ENCODE results near the gene CIITA.

CIITA gene

DNA sequence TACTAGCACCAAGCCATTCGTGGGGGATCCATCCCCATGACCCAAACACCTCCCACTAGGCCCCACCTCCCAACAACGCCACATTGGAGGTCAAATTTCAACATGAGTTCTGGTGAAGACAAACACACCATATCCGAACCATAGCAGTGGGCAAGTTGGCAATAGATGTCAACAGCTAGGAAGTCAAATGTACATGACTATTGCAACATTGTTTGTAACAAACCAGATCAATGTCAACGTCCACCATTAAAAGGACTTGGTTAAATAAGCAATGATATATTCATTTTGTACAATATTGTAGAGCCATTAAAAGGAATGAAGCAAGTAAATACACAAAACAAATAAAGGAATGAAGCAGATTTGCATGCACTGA lies 26.5 kb upstream of the CIITA start:
- no peak for DNase-seq

DNA sequence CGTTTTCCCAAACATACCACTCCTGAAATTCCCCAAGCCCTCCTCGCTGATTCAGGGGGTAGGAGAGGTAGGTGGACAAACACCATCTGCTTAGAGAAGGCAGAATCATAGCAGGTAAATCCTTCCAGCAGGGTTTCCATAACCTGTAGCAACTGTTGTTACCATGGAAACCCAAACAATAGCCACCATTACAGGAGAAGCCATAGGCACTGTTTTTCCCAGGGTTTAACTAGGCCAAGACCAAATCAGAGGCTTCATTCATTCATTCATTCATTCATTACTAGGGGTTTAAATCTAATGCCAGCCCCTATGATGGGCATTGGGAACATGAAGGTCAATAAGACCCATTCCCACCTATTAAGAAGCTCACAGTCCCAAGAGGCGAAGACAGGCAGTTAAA lies 25.5 kb upstream of the CIITA start:
- no peak for DNase-seq

- no peak for DNase-seq
Observed at GRCh38 chr16:10852286-10852685, 24.7 kb upstream of the CIITA start.

GRCh38 chr16:10852948-10853347 lies 24.1 kb upstream of the CIITA start:
- no peak for DNase-seq

GRCh38 chr16:10856042-10856441 lies 21.0 kb upstream of the CIITA start:
- no peak for DNase-seq

DNA sequence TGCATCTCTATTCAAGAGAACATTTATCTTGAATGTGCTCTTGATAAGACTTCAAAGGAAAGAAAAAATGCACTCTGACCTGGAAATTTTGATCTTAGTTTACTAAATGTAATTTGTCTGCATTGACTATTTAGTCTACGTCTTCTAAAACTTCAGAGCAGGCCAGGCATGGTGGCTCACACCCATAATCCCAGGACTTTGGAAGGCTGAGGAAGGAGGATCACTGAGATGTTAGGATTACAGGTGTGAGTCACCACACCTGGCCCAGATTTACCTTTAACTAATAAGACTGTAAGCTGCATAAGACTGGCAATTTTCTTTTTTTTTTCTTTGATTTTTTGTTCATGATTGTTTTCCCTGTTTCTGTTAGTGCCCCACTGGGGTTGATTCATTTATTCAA lies 18.8 kb upstream of the CIITA start:
- no peak for DNase-seq

- DNase-seq: no peak
Observed at GRCh38 chr16:10859020-10859419, 18.0 kb upstream of the CIITA start.

DNA sequence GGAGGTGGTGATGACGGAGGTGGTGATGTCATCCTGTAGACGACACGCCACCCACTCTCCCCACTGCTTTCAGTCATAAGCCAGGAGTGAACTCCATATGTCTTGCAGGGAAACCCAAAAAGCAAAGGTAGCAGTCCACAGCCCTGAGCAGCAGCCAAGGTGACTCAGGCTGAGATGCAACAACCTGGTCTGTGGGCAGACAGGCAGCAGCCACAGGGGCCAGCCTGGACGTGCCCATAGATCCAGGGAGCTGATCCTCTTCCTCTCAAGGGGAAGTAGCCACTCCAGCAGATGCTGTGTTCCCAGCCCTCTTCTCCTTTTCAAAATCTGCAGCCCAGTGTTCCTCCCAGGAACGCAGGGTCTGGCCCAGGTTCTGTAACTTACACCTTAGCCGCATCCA lies 17.3 kb upstream of the CIITA start:
- no peak for DNase-seq

- no peak for DNase-seq
Observed at GRCh38 chr16:10862438-10862837, 14.6 kb upstream of the CIITA start.

DNA sequence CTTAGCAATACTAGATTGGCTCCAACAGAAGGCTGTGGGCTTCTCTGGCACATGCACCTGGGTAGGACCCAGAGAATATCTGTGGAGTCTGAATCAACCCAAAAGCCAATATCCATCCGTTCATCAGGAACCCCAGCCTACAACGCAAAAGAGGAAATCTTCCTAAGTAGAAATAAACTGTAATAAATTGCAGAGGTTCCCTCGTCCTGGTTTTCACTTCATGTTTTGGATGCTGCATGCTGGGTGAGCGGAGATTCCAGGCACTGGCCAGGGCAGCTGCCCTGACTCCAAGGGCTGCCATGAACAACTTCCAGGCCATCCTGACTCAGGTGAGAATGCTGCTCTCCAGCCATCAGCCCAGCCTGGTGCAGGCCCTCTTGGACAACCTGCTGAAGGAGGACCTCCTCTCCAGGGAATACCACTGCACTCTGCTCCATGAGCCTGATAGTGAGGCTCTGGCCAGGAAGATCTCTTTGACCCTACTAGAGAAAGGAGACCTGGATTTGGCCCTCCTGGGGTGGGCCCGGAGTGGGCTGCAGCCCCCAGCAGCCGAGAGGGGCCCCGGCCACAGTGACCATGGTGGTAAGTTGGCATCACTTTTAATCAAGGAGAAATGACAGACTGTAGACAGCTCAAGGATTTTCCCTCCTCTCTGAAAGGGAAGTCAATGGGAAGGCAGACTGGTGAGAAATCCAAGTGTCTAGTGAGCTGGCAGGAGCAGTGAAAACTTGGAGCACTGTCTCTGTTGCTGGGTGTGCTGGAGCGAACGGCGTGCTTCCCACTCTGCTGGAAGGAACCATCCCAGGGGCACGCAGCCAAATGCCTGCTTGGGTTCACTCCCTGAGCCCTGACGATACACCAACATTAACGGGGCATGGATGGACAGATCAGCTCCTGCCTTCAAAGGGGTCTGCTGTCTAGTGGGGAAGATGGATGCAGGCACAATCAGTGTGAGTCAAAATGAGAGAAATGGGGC lies 10.7 kb upstream of the CIITA start:
- no peak for DNase-seq

DNA sequence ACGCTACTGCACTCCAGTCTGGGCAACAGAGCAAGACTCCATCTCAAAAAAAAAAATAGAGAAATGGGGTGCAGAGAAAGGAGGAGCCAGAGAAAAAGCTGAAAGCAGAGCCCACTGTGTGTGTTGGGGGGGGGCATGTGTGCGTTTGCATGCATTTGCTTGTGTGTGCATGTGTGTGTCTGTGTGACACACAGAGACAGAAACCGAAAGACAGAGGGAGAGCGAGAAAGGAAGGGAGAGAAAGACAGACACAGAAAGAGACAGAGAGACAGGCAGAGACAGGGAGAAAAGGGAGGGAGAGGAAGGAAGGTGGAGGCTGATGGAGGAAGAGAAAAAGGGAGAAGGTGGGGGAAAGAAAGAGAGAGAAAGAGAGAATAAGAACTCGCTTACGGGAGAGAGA lies 9.8 kb upstream of the CIITA start:
- DNase-seq: no peak

DNA sequence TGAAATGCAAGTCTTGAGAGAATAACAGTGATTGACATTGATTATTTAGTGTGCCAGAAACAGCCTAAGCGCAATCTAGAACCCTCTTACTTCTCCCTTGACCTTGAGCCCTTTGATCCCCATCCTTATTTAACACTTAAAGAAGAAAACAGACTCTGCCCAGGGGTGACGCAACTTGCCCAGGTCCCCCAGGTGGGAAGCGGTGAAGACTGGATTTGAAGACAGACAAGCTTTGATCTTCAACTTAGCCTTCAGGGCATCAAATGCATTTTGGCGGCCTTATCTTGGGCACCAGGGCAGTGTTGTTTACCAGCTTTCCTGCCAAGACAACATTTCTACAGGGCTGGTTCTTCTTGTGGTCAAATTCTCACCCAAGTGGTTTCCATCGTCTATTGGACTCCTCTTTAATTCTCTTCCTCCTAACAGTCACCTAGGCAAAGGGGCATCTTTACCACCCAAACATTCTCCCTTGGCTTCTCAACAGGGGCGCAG lies 8.9 kb upstream of the CIITA start:
- DNase-seq: no peak

DNA sequence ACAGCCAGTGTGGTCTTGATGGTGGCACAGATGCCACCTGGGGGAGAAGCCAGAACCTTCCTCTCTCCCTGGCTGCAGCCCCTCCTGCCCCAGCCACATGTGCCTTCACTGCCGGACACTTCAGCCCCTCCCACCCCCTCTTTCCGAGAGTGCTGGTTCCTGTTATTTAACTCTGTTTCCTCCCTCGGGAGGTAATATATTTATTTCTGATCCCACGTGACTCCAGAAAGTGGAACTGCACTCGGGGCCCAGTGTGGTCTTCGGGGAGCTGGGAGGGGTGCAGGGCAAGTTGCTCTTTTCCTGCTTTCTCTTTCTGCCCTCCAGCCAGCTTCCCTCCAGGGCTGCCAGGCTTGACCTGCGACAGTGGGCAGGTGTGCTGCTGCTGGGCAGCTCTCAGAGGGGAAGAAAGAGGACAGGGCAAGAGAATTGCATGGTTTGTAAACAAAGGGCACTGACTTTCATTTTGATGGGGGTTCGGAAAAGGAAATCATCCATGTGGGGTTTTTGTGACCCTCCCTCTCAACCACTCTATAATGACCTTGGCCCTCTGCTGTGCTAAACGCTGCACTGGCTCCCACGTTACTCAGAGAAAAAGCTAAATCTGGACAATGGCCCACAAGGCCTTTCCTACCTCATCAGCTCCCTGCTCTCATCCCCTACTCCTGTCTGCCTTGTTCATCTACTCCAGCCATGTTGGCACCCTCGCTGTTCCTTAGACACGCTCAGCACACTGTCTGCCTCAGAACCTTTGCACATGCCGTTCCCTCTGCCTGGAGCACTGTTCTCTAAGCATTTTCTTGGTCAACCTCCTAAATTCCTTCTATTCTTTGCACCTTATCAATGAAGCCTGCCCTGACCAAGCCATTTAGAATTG lies 8.2 kb upstream of the CIITA start:
- no peak for DNase-seq

DNA sequence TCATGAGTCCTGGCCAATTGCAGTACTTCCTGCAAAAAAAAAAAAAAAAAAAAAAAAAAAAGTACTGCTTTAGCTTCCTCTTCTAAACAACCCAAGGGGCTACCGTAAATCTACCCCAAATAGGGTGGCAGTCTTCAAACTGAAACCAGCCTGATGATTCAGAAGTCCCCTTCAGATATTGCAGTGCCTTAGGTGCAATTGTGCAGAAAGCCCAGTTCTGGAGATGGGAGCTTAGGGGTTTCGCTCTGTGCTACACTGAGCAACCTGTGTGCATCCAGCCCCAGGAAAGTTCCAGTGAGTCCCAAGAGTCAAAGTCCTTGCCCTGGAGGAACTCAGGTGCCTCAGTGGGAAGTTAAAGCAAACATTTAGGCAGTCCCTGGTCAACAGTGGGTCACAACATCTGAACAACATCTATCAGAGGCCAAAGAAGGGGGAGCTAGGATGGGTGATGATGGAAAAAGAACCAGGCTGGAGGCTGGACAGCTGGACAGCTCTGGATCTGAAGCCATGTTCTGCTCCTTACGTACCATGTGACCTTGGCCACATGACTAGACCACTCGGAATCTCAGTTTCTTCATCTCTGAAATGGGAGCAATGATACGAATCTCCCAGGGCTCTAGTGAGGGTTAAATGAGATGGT lies 6.7 kb upstream of the CIITA start:
- no peak for DNase-seq

- no peak for DNase-seq
Observed at GRCh38 chr16:10870808-10871156, 6.2 kb upstream of the CIITA start.

GRCh38 chr16:10871157-10871991 lies 5.6 kb upstream of the CIITA start:
- peak; percentile 12 to 31 for DNase-seq

- no peak for DNase-seq
Observed at GRCh38 chr16:10876315-10876714, 687 bp upstream of the CIITA start.

GRCh38 chr16:10877472-10877946 lies 507 bp downstream of the CIITA start:
- DNase-seq: no peak

GRCh38 chr16:10878328-10878643 lies 1.3 kb downstream of the CIITA start:
- no peak for DNase-seq

DNA sequence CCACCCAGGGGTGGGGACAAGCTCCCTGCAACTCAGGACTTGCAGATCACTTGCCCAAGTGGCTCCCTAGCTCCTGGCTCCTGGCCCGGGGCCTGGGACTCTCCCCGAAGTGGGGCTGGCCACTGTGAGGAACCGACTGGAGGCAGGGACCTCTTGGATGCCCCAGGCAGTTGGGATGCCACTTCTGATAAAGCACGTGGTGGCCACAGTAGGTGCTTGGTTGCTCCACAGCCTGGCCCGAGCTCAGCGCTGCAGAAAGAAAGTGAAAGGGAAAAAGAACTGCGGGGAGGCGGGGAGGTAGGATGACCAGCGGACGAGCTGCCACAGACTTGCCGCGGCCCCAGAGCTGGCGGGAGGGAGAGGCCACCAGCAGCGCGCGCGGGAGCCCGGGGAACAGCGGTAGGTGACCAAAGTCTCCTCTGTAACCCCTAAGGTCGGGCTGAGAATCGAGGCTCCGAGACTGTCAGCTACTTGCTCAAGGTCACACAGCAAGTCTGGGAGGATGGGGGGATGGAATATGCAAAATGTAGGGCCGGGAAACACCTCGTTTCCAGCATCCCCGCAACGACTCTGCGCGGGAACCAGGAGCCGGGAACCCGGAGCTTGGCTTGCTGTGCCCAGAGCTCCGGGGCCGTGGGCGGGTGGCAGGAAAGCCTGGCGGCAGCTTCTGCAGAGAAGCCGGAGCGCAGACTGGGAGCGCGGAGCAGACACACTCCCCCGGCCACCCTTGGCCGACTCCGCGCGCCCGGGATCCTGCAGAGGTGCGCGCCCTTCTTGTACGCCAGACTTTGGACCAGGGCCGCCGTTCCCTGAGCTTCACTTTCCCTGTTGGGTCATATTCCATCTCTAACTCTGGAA lies 1.9 kb downstream of the CIITA start:
- no peak for DNase-seq

All from activated CD4-positive, alpha-beta T cell treated with anti-CD3 and anti-CD28 coated beads, Interleukin-2, amount 50 U/mL, for 4 hours (primary cell).